ENCODE measurements around the gene CEP164. TPM values are rescaled to one million over a fixed set of nuclear protein-coding genes. Genes with fewer than 3 reads are reported as not detected.

CEP164 gene
- polyA plus RNA-seq, 3 donors = 4.3 to 32.1 (median 8.0) TPM

GRCh38 chr11:117410238-117410637 lies 82.6 kb downstream of the CEP164 start:
- Histone ChIP-seq H4K20me1 (ENCODE audit: insufficient read depth, low read length) (no peaks in the 10 kb centered on the region), H2AFZ (ENCODE audit: insufficient read depth, low read depth, low read length, poor library complexity, severe bottlenecking) (no peak overlapping the region), H3K36me3 (replicated peaks in 1 of 2; ENCODE audit: control insufficient read depth in 1 of 2, insufficient read depth in 2 of 2, low read length in 2 of 2) (peaks cover 19 to 56% of the 10 kb centered on the region in 2 donors), H3K27ac (ENCODE audit: low read depth in 1 of 2, low read length in 2 of 2) (no peak overlapping the region), H3K4me1 (ENCODE audit: control insufficient read depth in 1 of 2, insufficient read depth in 2 of 2, low read length in 2 of 2) (no peaks in the 10 kb centered on the region), H3K4me2 (replicated peaks; ENCODE audit: extremely low read depth, low read length, poor library complexity, severe bottlenecking) (no peak overlapping the region), H3K4me3 (replicated peaks in 1 of 3; ENCODE audit: low read depth in 2 of 3, low read length in 3 of 3) (no peak overlapping the region), H3K79me2 (ENCODE audit: insufficient read depth, low read length) (no peaks in the 10 kb centered on the region), H3K27me3 (ENCODE audit: control insufficient read depth in 2 of 2, insufficient read depth in 2 of 2, low read length in 2 of 2) (no peaks in the 10 kb centered on the region), H3K9me3 (replicated peaks in 1 of 2; ENCODE audit: control insufficient read depth in 1 of 2, insufficient read depth in 1 of 2, low read length in 2 of 2) (peaks cover 8 to 13% of the 10 kb centered on the region in 2 donors), H3K9ac (ENCODE audit: insufficient read depth, low read length, poor library complexity, severe bottlenecking) (no peak overlapping the region)
- H3K27me3 Mint-ChIP-seq (ENCODE audit: low read depth in 3 of 3) = peaks cover 0 to 3% (median 0%) of the 10 kb centered on the region in 3 donors
- WGBS (ENCODE audit: insufficient coverage) = no CpG with 5 or more reads among the region's 1 CpG
- TF ChIP-seq CTCF (IDR thresholded peaks at IDR 0.05) = no peak
- peak overlapping the region in 1 of 7 donors; percentile 38 for H3K27ac Mint-ChIP-seq
- no peak for DNase-seq
- peaks cover 9 to 12% (median 10%) of the 10 kb centered on the region in 7 donors for H3K9me3 Mint-ChIP-seq
- intact Hi-C loops (cut with micrococcal nuclease) = no loop called here
- peaks cover 7% of the 10 kb centered on the region for H3K4me1 Mint-ChIP-seq
- no peak overlapping the region for H3K4me3 Mint-ChIP-seq
- H3K36me3 Mint-ChIP-seq = peaks cover 54 to 70% of the 10 kb centered on the region in 2 donors

DNA sequence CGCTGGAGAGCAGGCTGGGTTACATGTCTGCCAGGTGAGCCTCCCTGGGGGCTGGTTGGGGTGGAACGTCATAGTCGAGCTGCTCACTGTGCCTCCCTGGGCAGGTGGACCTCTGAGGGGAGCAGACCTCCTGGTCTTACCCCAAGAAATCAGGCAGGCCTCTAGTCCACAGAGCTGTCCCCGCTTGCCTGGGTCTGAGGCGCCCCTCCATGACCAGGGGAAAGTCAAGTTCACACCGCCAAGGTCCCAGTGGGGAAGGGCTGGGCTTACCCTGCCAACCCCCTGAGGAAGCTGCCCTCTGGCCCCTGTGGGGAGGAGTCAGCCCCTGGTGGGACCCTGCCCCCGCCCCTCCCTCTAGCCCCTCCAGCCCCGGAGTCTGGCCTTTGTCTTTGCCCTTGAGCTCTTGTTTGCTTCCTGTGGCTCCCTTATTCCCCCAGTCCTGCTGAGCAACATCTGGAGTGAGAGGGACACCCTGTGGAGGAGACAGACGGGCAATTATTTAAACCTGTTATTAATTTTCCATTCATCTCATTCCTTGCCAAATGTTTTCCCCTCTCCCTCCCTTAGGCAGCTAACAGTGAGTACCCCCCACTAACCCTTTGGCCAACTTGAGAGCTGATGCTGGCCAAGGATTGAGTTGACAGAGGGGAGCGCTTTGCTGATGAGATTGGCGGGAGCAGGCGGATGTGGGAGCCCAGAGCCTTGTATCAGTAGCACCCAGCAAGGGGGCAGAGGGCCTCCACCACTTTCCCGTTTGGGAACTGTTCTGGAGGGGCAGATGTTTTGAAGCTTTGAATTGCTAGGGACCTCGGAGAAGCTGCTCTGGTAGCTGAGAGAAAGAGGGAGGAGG lies 83.4 kb downstream of the CEP164 start:
- H3K9ac ChIP-seq (ENCODE audit: insufficient read depth, low read length, poor library complexity, severe bottlenecking) = no peak overlapping the region
- WGBS (ENCODE audit: insufficient coverage) = 98% methylated on average over 8 of the region's 14 CpGs
- TF ChIP-seq CTCF (IDR thresholded peaks at IDR 0.05) = no peak

More for the DNA sequence above, 83.4 kb downstream of the CEP164 start:
- no peaks in the 10 kb centered on the region for H3K27me3 ChIP-seq (ENCODE audit: control insufficient read depth in 2 of 2, insufficient read depth in 2 of 2, low read length in 2 of 2)
- intact Hi-C loops (cut with micrococcal nuclease) = no loop called here
- no peak overlapping the region for H2AFZ ChIP-seq (ENCODE audit: insufficient read depth, low read depth, low read length, poor library complexity, severe bottlenecking)
- no peaks in the 10 kb centered on the region for H3K4me1 ChIP-seq (ENCODE audit: control insufficient read depth in 1 of 2, insufficient read depth in 2 of 2, low read length in 2 of 2)
- Mint-ChIP-seq H3K36me3 (peaks cover 45 to 62% of the 10 kb centered on the region in 2 donors), H3K27ac (no peak overlapping the region), H3K9me3 (peaks cover under 1 to 4% (median 2%) of the 10 kb centered on the region in 7 donors), H3K27me3 (ENCODE audit: low read depth in 3 of 3) (peaks cover 0 to 3% (median under 1%) of the 10 kb centered on the region in 3 donors), H3K4me1 (peaks cover 7% of the 10 kb centered on the region), H3K4me3 (no peak overlapping the region)
- H3K4me3 ChIP-seq (replicated peaks in 1 of 3; ENCODE audit: low read depth in 2 of 3, low read length in 3 of 3) = no peak overlapping the region
- no peaks in the 10 kb centered on the region for H3K79me2 ChIP-seq (ENCODE audit: insufficient read depth, low read length)
- H3K36me3 ChIP-seq (replicated peaks in 1 of 2; ENCODE audit: control insufficient read depth in 1 of 2, insufficient read depth in 2 of 2, low read length in 2 of 2) = peaks cover 18 to 48% of the 10 kb centered on the region in 2 donors
- no peak overlapping the region for H3K27ac ChIP-seq (ENCODE audit: low read depth in 1 of 2, low read length in 2 of 2)
- no peak overlapping the region for H3K4me2 ChIP-seq (replicated peaks; ENCODE audit: extremely low read depth, low read length, poor library complexity, severe bottlenecking)
- peaks cover 1 to 4% of the 10 kb centered on the region in 2 donors for H3K9me3 ChIP-seq (replicated peaks in 1 of 2; ENCODE audit: control insufficient read depth in 1 of 2, insufficient read depth in 1 of 2, low read length in 2 of 2)
- H4K20me1 ChIP-seq (ENCODE audit: insufficient read depth, low read length) = no peaks in the 10 kb centered on the region
- DNase-seq = no peak
